ENCODE results near the gene COL27A1.

The COL27A1 gene

GRCh38 chr9:114300153-114300845 is 145.0 kb downstream of the COL27A1 start:
- TF ChIP-seq, protein P1, sequence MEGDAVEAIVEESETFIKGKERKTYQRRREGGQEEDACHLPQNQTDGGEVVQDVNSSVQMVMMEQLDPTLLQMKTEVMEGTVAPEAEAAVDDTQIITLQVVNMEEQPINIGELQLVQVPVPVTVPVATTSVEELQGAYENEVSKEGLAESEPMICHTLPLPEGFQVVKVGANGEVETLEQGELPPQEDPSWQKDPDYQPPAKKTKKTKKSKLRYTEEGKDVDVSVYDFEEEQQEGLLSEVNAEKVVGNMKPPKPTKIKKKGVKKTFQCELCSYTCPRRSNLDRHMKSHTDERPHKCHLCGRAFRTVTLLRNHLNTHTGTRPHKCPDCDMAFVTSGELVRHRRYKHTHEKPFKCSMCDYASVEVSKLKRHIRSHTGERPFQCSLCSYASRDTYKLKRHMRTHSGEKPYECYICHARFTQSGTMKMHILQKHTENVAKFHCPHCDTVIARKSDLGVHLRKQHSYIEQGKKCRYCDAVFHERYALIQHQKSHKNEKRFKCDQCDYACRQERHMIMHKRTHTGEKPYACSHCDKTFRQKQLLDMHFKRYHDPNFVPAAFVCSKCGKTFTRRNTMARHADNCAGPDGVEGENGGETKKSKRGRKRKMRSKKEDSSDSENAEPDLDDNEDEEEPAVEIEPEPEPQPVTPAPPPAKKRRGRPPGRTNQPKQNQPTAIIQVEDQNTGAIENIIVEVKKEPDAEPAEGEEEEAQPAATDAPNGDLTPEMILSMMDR (conservative IDR thresholded peaks at IDR 0.05; ENCODE audit: low read depth, low read length), result no peak
- DNase-seq (ENCODE audit: low read depth), result no peak
- no peak overlapping the region for H3K4me3 ChIP-seq (ENCODE audit: low read depth, low read length)

GRCh38 chr9:114300846-114301797 is 145.8 kb downstream of the COL27A1 start:
- no peak for DNase-seq (ENCODE audit: low read depth)
- TF ChIP-seq, protein P1 (conservative IDR thresholded peaks at IDR 0.05; ENCODE audit: low read depth, low read length), result no peak
- no peak overlapping the region for H3K4me3 ChIP-seq (ENCODE audit: low read depth, low read length)

- DNase-seq (ENCODE audit: low read depth), result no peak
- TF ChIP-seq, protein P1 (conservative IDR thresholded peaks at IDR 0.05; ENCODE audit: low read depth, low read length), result no peak
Observed at GRCh38 chr9:114301798-114302565, 146.6 kb downstream of the COL27A1 start.

DNA sequence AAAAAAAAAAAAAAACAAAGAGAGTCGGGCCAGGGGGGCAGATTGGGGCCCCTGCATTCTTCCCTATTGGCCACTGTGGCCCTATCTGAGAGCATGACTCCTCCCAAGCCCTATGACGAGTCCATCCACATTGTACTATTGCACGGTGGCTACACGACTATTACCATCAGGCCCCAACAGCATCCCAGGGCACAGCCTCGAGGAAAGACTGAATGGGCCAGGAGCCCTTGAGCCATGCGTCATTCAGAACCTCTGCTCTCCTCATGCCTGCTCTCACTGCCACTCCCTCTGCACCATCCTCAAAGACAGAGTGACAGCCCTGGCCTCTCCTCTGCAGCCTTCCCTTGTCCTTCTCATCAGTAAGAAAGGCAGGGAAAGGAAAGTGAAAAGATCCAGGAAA is 147.4 kb downstream of the COL27A1 start:
- no peak for DNase-seq (ENCODE audit: low read depth)
- H3K4me3 ChIP-seq (ENCODE audit: low read depth, low read length), result no peak overlapping the region
- TF ChIP-seq, protein P1 (conservative IDR thresholded peaks at IDR 0.05; ENCODE audit: low read depth, low read length), result no peak

More at GRCh38 chr9:114301798-114302565, 146.6 kb downstream of the COL27A1 start:
- no peak overlapping the region for H3K4me3 ChIP-seq (ENCODE audit: low read depth, low read length)

GRCh38 chr9:114303571-114303970 is 148.2 kb downstream of the COL27A1 start:
- H3K4me3 ChIP-seq (ENCODE audit: low read depth, low read length), result no peak overlapping the region
- no peak for DNase-seq (ENCODE audit: low read depth)
- TF ChIP-seq, protein P1 (conservative IDR thresholded peaks at IDR 0.05; ENCODE audit: low read depth, low read length), result no peak

DNA sequence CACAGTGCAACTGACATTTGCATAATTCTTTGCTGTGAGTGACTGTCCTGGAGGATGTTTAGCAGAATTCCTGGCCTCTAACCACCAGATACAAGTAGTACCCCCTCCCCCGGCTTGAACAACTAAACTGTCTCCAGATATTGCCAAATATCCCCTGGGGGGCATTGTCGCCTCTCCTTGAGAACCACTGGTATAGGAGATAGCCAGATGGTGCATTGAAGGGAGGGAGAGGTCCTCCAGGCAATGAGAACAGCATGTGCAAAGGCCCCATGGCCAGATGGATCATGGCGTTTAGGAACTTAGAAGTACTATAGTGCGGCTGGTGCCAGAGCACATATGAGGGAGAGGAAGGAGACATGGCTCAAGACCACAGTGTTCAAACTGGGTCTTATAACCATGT is 148.6 kb downstream of the COL27A1 start:
- no peak for DNase-seq (ENCODE audit: low read depth)
- no peak overlapping the region for H3K4me3 ChIP-seq (ENCODE audit: low read depth, low read length)
- TF ChIP-seq, protein P1 (conservative IDR thresholded peaks at IDR 0.05; ENCODE audit: low read depth, low read length), result no peak
